SK-N-SH (cell line): ENCODE measurements around the gene IFNGR1. TPM values are rescaled to one million over a fixed set of nuclear protein-coding genes. Genes with fewer than 3 reads are reported as not detected.

ENCODE experiments used
- CTCF ChIA-PET: fragments of 300-600, 350-600 bp; formaldehyde crosslinking; extraction: SDS; loops from one replicate; lab custom pipeline; 2021; lab: Yijun Ruan, JAX
- POLR2A ChIA-PET: fragments of 350-600 bp; sonication (Branson Sonifier 250); formaldehyde crosslinking; extraction: SDS; loops from one replicate; lab custom pipeline; 2020; ENCODE audit warnings: antibody characterized with exemption, inconsistent platforms; lab: Yijun Ruan, JAX
- DNase-seq: peaks from one replicate; pipeline ENCODE4 v3.0.0; 2012
- H2AFZ ChIP-seq: fragments of 200-600 bp; sonication (generic); 2 replicates; pipeline ENCODE4 v1.8.1; 2016; ENCODE audit warnings: antibody characterized with exemption, mild to moderate bottlenecking, low read depth
- H3F3A ChIP-seq: fragments of 200-600 bp; sonication (generic); replicated peaks from 2 replicates; pipeline ENCODE3; 2016; ENCODE audit warnings: antibody characterized with exemption, mild to moderate bottlenecking; ENCODE audit not compliant: insufficient read depth
- H3K27ac ChIP-seq, 2 experiments: fragments of 200-500 bp in 1 of 2; fragments of 200-600 bp in 1 of 2; sonication (Bioruptor generic) in 1 of 2; sonication (generic), shearing (Covaris generic) in 1 of 2; 2 replicates each; pipeline versions ENCODE4 v1.5.1 to v1.6.1; 2014 to 2016; ENCODE audit warnings: low read depth in 2 of 2, inconsistent platforms in 1 of 2, low read length in 1 of 2, mild to moderate bottlenecking in 1 of 2, mixed read lengths in 1 of 2
- H3K27me3 ChIP-seq: fragments of 200-600 bp; sonication (generic), shearing (Covaris generic); 2 replicates; pipeline ENCODE4 v1.6.1; 2016; ENCODE audit warnings: mixed run types; ENCODE audit not compliant: insufficient read depth
- H3K36me3 ChIP-seq, 2 experiments: fragments of 200-500 bp in 1 of 2; fragments of 200-600 bp in 1 of 2; sonication (Bioruptor generic) in 1 of 2; sonication (generic) in 1 of 2; replicated peaks in 1 of 2; 2 replicates each; pipeline versions ENCODE3 to v1.5.1; 2014 to 2016; ENCODE audit warnings: low read length in 1 of 2, mild to moderate bottlenecking in 1 of 2; ENCODE audit not compliant: insufficient read depth in 2 of 2, control insufficient read depth in 1 of 2
- H3K4me1 ChIP-seq, 2 experiments: fragments of 200-500 bp in 1 of 2; fragments of 200-600 bp in 1 of 2; sonication (Bioruptor generic) in 1 of 2; sonication (generic), shearing (Covaris generic) in 1 of 2; 2 replicates each; pipeline versions ENCODE4 v1.5.1 to v1.6.1; 2014 to 2016; ENCODE audit warnings: low read depth in 1 of 2, low read length in 1 of 2, mixed run types in 1 of 2; ENCODE audit not compliant: insufficient read depth in 2 of 2, control insufficient read depth in 1 of 2
- H3K4me2 ChIP-seq: fragments of 200-600 bp; sonication (generic), shearing (Covaris generic); 2 replicates; pipeline ENCODE4 v1.6.1; 2017; ENCODE audit warnings: mixed run types
- H3K4me3 ChIP-seq, 2 experiments: fragments of 200-500 bp in 1 of 2; fragments of 200-600 bp in 1 of 2; sonication (Bioruptor generic) in 1 of 2; sonication (generic), shearing (Covaris generic) in 1 of 2; 2 replicates each; pipeline versions ENCODE4 v1.5.1 to v1.8.1; 2014 to 2016; ENCODE audit warnings: low read depth in 2 of 2, inconsistent platforms in 1 of 2, low read length in 1 of 2, mild to moderate bottlenecking in 1 of 2, mixed read lengths in 1 of 2, moderate library complexity in 1 of 2
- H3K79me2 ChIP-seq: fragments of 200-600 bp; sonication (generic); 2 replicates; pipeline ENCODE4 v1.8.1; 2017; ENCODE audit warnings: mild to moderate bottlenecking; ENCODE audit not compliant: insufficient read depth
- H3K9ac ChIP-seq: fragments of 200-600 bp; sonication (generic); 2 replicates; pipeline ENCODE4 v1.6.1; 2017; ENCODE audit warnings: mixed run types
- H3K9me2 ChIP-seq: fragments of 200-600 bp; sonication (generic); 2 replicates; pipeline ENCODE4 v1.6.1; 2017; ENCODE audit warnings: mixed run types
- H3K9me3 ChIP-seq: fragments of 200-600 bp; sonication (generic); 2 replicates; pipeline ENCODE4 v1.6.1; 2017; ENCODE audit warnings: mixed run types, mild to moderate bottlenecking, moderate library complexity
- H4K20me1 ChIP-seq: fragments of 200-600 bp; sonication (generic); 2 replicates; pipeline ENCODE4 v1.6.1; 2017; ENCODE audit warnings: mild to moderate bottlenecking, mixed run types; ENCODE audit not compliant: insufficient read depth
- CHD2 ChIP-seq: fragments of 150-350 bp; IDR thresholded peaks from 2 replicates; pipeline ENCODE4 v1.6.1; 2018; ENCODE audit warnings: low read length; ENCODE audit not compliant: partially characterized antibody
- ELF1 ChIP-seq: IDR thresholded peaks from 2 replicates; pipeline ENCODE4 v1.4.0; 2012
- EZH2phosphoT487 ChIP-seq: fragments of 200-600 bp; sonication (generic); IDR thresholded peaks from 2 replicates; pipeline ENCODE4 v1.6.1; 2017; ENCODE audit warnings: low read depth, mixed run types, mild to moderate bottlenecking, antibody characterized with exemption, moderate library complexity, borderline replicate concordance
- FOXJ3 ChIP-seq: sonication (generic); formaldehyde crosslinking; IDR thresholded peaks from 2 replicates; pipeline ENCODE4 v1.5.1; 2020; ENCODE audit warnings: mild to moderate bottlenecking, missing genetic modification reagents
- RCOR1 ChIP-seq: fragments of 150-350 bp; IDR thresholded peaks from 2 replicates; pipeline ENCODE4 v1.6.1; 2017; ENCODE audit warnings: antibody characterized with exemption, low read length
- RXRA ChIP-seq: IDR thresholded peaks from 2 replicates; pipeline ENCODE4 v1.4.0; 2012; ENCODE audit warnings: low read depth, mild to moderate bottlenecking, borderline replicate concordance
- SIN3A ChIP-seq: IDR thresholded peaks from 2 replicates; pipeline ENCODE4 v1.6.1; 2012; ENCODE audit warnings: low read depth, mild to moderate bottlenecking, low read length, moderate library complexity, borderline replicate concordance
- TCF12 ChIP-seq: IDR thresholded peaks from 2 replicates; pipeline ENCODE4 v1.4.0; 2012
- WGBS: methylation state at CpG from one replicate; pipeline ENCODE4 v1.1.6; 2017; ENCODE audit warnings: low lambda C conversion rate; 5-methylcytosine and 5-hydroxymethylcytosine counted together
- polyA plus RNA-seq, 3 experiments: library from polyadenylated mRNA; depleted of rRNA; stranded (reverse); fragments of >200 nt; gene quantifications; 2 replicates each; pipeline ENCODE4 v1.2.3, GENCODE V29; 2012
- TF ChIP-seq, protein P1 (sequence below): fragments of 200-600 bp; sonication (generic); IDR thresholded peaks from 2 replicates; pipeline ENCODE4 v1.6.1; 2017; ENCODE audit warnings: antibody characterized with exemption, mild to moderate bottlenecking, moderate library complexity
- TF ChIP-seq, protein P2 (sequence below): IDR thresholded peaks from 2 replicates; pipeline ENCODE4 v1.6.1; 2012; ENCODE audit warnings: mild to moderate bottlenecking, low read depth, low read length, moderate library complexity
- TF ChIP-seq, protein P3 (sequence below): IDR thresholded peaks from 2 replicates; pipeline ENCODE4; 2012
- TF ChIP-seq, protein P4 (sequence below): fragments of 150-350 bp; IDR thresholded peaks from 2 replicates; pipeline ENCODE4 v1.6.1; 2016; ENCODE audit warnings: mild to moderate bottlenecking, low read depth, low read length

Gene IFNGR1
- polyA plus RNA-seq, 1 of the 3 experiments (the other 2 are of a cell fraction), result 11.5 TPM

GRCh38 chr6:137261361-137261760 lies 42.2 kb upstream of the IFNGR1 start:
- CTCF ChIA-PET, result interaction anchor here (2.3 kb wide), 1 partner anchor 10 kb away, joined by 7 read pairs; no protein-coding TSS in a partner anchor
- no peak overlapping the region for H3K4me2 ChIP-seq
- WGBS, result 36% methylated on average over 3 of the region's 3 CpGs

More at GRCh38 chr6:137261361-137261760, 42.2 kb upstream of the IFNGR1 start:
- Histone ChIP-seq H2AFZ (no peak overlapping the region), H3K9ac (no peak overlapping the region), H4K20me1 (no peaks in the 10 kb centered on the region), H3F3A (no peaks in the 10 kb centered on the region), H3K9me2 (no peaks in the 10 kb centered on the region), H3K9me3 (no peaks in the 10 kb centered on the region), H3K4me3 (no peak overlapping the region), H3K79me2 (no peaks in the 10 kb centered on the region), H3K27ac (no peak overlapping the region), H3K27me3 (no peaks in the 10 kb centered on the region), H3K4me1 (no peaks in the 10 kb centered on the region; a peak in 1 of 4 replicates), H3K36me3 (no peaks in the 10 kb centered on the region)
- TF ChIP-seq RXRA (no peak), CHD2 (no peak), EZH2phosphoT487 (no peak), RCOR1 (no peak), ELF1 (no peak), FOXJ3 (no peak), SIN3A (no peak), TCF12 (no peak)
- TF ChIP-seq, protein P1, sequence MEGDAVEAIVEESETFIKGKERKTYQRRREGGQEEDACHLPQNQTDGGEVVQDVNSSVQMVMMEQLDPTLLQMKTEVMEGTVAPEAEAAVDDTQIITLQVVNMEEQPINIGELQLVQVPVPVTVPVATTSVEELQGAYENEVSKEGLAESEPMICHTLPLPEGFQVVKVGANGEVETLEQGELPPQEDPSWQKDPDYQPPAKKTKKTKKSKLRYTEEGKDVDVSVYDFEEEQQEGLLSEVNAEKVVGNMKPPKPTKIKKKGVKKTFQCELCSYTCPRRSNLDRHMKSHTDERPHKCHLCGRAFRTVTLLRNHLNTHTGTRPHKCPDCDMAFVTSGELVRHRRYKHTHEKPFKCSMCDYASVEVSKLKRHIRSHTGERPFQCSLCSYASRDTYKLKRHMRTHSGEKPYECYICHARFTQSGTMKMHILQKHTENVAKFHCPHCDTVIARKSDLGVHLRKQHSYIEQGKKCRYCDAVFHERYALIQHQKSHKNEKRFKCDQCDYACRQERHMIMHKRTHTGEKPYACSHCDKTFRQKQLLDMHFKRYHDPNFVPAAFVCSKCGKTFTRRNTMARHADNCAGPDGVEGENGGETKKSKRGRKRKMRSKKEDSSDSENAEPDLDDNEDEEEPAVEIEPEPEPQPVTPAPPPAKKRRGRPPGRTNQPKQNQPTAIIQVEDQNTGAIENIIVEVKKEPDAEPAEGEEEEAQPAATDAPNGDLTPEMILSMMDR, result no peak
- TF ChIP-seq, protein P2, sequence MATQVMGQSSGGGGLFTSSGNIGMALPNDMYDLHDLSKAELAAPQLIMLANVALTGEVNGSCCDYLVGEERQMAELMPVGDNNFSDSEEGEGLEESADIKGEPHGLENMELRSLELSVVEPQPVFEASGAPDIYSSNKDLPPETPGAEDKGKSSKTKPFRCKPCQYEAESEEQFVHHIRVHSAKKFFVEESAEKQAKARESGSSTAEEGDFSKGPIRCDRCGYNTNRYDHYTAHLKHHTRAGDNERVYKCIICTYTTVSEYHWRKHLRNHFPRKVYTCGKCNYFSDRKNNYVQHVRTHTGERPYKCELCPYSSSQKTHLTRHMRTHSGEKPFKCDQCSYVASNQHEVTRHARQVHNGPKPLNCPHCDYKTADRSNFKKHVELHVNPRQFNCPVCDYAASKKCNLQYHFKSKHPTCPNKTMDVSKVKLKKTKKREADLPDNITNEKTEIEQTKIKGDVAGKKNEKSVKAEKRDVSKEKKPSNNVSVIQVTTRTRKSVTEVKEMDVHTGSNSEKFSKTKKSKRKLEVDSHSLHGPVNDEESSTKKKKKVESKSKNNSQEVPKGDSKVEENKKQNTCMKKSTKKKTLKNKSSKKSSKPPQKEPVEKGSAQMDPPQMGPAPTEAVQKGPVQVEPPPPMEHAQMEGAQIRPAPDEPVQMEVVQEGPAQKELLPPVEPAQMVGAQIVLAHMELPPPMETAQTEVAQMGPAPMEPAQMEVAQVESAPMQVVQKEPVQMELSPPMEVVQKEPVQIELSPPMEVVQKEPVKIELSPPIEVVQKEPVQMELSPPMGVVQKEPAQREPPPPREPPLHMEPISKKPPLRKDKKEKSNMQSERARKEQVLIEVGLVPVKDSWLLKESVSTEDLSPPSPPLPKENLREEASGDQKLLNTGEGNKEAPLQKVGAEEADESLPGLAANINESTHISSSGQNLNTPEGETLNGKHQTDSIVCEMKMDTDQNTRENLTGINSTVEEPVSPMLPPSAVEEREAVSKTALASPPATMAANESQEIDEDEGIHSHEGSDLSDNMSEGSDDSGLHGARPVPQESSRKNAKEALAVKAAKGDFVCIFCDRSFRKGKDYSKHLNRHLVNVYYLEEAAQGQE, result no peak
- TF ChIP-seq, protein P3, sequence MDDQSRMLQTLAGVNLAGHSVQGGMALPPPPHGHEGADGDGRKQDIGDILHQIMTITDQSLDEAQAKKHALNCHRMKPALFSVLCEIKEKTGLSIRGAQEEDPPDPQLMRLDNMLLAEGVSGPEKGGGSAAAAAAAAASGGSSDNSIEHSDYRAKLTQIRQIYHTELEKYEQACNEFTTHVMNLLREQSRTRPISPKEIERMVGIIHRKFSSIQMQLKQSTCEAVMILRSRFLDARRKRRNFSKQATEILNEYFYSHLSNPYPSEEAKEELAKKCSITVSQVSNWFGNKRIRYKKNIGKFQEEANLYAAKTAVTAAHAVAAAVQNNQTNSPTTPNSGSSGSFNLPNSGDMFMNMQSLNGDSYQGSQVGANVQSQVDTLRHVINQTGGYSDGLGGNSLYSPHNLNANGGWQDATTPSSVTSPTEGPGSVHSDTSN, result no peak
- TF ChIP-seq, protein P4, sequence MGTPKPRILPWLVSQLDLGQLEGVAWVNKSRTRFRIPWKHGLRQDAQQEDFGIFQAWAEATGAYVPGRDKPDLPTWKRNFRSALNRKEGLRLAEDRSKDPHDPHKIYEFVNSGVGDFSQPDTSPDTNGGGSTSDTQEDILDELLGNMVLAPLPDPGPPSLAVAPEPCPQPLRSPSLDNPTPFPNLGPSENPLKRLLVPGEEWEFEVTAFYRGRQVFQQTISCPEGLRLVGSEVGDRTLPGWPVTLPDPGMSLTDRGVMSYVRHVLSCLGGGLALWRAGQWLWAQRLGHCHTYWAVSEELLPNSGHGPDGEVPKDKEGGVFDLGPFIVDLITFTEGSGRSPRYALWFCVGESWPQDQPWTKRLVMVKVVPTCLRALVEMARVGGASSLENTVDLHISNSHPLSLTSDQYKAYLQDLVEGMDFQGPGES, result no peak
- POLR2A ChIA-PET, result no interaction called here
- no peak for DNase-seq
